HG03565 (cell line): Measurements from ENCODE around the gene ELANE.

Experiments
- ATAC-seq: cut with Tn5 transposase; IDR thresholded peaks from one replicate; pipeline ENCODE4 v1.9.1; 2021; ENCODE audit warnings: mild to moderate bottlenecking, moderate library complexity; ENCODE audit not compliant: unreplicated experiment

The ELANE gene

DNA sequence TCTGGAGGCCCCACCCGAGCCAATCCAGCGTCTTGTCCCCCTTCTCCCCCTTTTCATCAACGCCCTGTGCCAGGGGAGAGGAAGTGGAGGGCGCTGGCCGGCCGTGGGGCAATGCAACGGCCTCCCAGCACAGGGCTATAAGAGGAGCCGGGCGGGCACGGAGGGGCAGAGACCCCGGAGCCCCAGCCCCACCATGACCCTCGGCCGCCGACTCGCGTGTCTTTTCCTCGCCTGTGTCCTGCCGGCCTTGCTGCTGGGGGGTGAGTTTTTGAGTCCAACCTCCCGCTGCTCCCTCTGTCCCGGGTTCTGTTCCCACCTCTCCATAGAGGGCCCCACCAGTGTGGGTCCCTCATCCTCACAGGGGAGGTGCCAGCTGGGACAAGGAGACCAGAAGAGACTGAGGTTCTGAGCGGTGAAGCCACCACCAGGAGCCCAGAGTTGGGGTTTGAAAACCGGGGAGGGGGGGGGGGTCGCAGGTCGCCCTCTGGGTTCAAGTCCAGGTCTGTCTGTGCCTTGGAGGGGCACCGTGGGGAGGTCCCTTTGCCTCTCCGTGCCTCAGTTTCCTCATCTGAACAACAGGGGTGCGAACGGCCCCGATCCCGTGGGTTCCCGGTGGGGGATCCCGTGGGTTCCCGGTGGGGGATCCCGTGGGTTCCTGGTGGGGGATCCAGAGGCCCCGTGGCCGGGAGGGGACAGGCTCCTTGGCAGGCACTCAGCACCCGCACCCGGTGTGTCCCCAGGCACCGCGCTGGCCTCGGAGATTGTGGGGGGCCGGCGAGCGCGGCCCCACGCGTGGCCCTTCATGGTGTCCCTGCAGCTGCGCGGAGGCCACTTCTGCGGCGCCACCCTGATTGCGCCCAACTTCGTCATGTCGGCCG, at the start of gene ELANE:
Gene ELANE, plus strand, starts transcription at position 168 of the 878 bp plus-strand sequence. Its CDS starts 26 bp downstream, at position 194.
- ATAC-seq = no peak

DNA sequence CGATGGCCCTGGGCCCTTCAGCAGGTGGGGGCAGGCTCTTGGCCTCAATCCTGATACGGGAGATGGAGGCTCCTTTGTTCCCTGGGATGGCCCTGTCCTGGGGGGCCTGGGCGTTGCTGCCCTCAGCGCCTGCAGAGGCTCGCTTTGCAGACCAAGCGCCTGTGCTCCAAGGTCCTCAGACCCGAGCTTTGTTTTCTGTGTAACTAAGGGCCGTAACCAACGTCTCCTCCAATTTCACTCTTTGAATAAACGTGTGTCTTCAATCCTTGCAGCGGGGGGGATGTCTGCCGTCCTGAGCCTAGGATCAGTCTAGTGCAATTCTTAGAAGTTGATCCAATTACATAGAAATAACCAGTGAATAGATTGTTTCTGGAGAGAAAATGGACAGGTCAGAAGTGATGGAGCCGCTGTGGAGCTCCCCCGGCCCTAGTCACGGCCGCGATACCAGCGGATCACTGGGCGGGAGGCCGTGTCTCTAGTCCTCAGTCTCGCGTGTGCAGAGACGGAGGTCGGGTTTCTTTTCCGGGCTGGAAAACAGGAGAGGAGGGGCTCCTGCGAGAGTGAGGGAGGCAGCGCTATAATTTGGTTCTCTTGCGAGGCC, 49.5 kb upstream of the ELANE start:
- ATAC-seq = no peak

DNA sequence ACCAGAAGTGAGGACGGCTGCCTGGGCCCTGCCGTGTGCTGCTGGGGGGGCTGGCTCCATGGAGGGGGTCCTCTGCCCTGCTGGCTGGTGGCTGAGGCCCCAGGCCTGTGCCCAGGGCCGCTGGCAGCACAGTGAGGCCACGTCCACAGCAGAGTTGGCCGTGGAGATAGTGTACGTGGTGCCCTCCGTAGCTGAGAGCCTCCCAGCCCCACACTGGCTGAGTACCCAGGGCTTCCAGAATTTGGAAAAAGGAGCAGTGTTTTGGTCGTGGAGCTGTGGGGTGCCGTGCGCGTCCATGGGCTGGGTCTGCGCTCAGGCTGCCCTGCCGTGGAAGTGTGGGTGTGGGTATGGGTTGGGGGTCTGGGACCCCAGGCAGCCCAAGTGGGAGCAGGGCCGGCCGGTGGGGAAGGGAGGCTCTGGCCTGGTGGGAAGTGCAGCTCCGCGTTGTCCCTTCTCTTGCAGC, 49.0 kb upstream of the ELANE start:
- ATAC-seq = no peak

DNA sequence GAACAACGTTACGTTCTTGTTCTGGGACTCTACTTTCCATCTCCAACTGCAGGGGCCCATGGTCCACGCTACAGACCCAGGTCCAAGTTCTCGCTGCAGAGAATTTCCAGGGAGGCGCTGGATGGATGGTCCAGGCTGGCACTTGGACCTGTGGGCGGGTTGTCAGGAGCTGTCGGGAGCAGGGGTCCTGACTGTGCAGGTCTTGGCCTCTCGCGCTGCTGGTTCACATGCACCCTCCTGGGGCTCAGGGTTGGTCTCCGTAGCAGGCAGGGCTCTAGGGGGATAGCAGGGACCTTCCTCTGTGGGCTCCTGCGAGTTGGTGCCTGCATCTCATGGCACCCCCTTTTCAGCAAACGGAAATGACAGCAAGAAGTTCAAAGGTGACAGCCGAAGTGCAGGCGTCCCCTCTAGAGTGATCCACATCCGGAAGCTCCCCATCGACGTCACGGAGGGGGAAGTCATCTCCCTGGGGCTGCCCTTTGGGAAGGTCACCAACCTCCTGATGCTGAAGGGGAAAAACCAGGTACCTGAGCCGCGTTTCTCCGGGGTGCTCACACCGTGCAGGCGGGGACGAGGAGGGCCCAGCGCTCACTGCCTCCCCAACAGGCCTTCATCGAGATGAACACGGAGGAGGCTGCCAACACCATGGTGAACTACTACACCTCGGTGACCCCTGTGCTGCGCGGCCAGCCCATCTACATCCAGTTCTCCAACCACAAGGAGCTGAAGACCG, 48.3 kb upstream of the ELANE start:
- ATAC-seq = no peak

DNA sequence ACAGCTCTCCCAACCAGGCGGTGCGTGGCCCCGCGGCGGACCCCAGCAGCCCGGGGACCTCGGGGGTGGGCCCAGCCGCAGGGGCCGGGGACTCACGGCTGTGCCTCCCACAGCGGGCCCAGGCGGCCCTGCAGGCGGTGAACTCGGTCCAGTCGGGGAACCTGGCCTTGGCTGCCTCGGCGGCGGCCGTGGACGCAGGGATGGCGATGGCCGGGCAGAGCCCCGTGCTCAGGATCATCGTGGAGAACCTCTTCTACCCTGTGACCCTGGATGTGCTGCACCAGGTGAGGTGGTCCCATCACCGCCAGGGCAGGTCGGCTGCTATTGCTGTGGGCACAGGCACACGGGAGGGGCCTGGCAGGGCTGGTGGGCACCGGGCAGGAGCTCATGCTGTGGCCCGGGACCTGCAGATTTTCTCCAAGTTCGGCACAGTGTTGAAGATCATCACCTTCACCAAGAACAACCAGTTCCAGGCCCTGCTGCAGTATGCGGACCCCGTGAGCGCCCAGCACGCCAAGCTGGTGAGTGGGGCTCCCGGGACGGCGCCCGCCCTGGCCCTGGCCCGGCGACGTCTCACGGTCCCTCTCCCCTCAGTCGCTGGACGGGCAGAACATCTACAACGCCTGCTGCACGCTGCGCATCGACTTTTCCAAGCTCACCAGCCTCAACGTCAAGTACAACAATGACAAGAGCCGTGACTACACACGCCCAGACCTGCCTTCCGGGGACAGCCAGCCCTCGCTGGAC, 47.5 kb upstream of the ELANE start:
- ATAC-seq = no peak

DNA sequence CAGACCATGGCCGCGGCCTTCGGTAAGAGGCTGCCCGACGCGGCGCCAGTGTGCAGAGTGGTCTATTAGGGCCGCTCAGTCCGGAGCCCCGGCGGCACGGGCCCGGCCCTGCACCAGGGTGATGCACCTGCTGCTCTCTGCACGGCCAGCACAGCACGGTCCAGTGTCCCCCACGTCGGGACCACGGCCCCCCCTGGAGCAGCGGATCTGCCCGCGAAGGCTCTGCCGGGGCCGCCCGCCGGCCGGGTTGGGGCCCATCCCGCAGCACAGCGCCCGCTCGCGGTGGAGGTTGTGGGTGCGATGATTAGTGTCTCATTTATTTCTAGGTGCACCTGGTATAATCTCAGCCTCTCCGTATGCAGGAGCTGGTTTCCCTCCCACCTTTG, 46.9 kb upstream of the ELANE start:
- ATAC-seq = no peak

DNA sequence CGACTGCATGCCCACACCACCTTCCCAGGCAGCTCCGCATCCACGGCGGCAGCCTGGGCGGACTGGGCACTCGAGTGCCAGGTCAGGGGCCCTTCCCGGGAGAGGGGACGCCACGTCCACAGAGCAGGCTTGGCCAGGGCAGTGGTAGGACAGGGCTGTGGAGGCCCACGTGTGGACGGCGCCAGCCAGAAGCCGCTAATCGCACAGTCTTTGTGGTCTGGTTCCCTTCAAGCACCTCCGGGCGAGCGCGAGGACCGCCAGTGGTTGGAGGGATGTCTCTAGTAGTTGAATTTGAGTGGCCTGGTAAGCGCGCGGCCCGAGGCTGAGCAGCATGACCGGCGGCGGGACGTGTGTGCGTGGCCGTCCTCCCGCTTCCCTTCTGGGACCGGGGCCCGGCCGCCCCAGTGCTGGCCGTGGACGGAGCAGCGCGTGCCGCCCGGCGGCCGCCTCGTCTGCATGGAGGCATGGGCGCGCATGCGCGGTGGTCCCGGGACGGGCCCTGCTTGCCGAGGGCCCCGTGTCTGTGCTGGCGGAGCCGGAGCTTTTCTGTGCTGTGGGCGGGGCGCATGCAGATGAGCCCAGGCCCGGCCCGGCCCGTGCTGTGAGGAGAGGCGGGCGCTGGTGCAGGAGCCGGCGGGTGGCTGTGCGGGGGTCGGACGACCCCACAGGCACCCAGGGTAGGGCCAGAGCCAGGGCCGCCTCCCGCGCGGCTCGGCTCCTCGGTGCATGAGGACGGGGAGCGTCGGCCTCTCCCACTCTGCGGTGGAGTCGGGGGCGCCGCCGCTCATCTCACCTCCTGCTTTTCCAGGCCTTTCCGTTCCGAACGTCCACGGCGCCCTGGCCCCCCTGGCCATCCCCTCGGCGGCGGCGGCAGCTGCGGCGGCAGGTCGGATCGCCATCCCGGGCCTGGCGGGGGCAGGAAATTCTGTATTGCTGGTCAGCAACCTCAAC, 46.2 kb upstream of the ELANE start:
- no peak for ATAC-seq

DNA sequence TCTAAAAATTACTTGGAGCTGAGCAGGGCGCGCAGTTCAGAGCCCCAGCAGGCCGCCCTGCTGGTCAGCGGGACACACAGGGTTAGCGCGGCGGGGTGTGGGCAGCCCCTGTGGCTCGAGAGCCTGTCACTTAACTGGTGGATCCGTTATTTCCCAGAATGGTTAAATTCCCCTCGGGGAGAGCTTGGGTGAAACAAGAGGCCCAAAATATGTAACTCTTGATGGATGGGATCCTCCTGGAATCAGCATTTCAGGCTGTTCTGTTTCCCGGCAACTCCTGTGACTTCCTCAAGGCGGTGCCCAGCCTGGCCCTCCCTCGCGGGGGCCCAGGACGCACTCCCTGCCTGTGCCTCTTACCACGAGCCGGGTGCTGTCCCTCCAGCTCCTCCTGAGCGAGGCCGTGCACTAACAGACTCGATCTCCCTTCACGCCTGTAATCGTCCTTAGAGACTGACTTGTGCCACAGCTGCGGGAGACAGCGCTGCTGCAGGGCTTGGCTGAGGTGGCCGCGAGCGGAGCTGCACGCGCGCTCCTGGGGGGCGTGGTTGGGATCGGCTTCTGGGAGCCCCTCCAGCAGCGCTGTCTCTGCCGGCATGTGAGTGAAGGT, 45.2 kb upstream of the ELANE start:
- ATAC-seq = no peak

DNA sequence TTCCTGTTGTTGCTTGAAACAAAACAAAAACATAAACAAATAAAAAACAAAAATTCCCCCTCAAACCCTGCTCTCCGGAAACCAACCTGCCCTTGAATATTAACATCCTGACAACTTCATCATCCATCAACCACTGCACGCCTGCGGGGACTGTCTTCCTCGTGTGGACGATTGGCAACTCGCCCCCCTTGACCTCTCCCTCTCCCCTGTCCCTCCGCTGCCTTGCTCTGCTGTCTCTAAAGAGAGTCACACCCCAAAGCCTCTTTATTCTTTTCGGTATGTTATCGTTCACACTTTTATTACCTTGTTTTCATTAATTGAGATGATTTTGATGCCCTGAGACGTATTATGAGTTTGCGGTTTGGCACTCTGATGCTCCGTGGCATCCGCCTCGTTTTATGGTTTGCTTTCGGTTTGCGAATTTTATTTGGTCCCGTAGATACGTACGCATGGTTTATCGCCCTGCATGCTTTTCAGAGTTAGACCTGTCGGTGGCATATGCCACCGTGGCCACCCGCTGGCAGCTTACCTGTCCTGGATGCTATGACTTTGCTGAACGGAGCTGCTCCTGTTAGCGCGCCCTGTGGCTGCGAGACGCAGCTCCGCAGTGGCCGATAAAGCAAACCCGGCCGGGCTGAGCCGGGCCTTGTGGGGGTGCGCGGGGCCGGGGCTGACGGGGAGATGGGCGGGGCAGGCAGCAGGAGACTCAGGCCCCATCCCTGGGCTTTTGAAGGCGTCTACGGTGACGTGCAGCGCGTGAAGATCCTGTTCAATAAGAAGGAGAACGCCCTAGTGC, 44.3 kb upstream of the ELANE start:
- no peak for ATAC-seq

DNA sequence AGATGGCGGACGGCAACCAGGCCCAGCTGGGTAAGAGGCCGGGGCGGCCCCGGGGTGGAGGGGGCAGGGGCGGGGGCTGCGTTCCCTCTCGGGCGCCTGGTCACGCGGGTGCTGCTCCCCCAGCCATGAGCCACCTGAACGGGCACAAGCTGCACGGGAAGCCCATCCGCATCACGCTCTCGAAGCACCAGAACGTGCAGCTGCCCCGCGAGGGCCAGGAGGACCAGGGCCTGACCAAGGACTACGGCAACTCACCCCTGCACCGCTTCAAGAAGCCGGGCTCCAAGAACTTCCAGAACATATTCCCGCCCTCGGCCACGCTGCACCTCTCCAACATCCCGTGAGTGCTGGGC, 43.7 kb upstream of the ELANE start:
- no peak for ATAC-seq

DNA sequence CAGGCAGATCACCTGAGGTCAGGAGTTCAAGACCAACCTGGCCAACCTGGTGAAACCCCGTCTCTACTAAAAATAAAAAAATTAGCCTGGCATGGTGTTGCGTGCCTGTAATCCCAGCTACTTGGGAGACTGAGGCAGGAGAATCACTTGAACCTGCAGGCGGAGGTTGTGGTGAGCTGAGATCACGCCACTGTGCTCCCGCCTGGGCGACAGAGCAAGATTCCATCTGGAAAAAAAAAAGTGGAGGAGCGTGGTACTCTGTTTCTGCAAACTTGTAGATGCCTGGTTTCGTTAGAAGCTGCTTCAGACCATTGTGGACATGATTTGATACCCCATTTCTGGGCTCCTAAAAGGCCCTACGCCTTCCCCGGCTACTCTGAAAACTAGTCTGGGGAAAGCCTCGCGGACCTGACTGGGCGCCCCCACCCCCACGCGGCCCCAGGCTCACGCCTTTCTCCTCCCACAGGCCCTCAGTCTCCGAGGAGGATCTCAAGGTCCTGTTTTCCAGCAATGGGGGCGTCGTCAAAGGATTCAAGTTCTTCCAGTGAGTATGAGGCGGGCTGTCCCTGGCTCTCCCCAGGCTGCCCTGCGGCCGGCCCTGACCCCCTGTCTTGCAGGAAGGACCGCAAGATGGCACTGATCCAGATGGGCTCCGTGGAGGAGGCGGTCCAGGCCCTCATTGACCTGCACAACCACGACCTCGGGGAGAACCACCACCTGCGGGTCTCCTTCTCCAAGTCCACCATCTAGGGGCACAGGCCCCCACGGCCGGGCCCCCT, 41.8 kb upstream of the ELANE start:
- ATAC-seq = no peak

DNA sequence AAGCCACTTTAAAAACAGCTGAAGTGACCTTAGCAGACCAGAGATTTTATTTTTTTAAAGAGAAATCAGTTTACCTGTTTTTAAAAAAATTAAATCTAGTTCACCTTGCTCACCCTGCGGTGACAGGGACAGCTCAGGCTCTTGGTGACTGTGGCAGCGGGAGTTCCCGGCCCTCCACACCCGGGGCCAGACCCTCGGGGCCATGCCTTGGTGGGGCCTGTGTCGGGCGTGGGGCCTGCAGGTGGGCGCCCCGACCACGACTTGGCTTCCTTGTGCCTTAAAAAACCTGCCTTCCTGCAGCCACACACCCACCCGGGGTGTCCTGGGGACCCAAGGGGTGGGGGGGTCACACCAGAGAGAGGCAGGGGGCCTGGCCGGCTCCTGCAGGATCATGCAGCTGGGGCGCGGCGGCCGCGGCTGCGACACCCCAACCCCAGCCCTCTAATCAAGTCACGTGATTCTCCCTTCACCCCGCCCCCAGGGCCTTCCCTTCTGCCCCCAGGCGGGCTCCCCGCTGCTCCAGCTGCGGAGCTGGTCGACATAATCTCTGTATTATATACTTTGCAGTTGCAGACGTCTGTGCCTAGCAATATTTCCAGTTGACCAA, 41.1 kb upstream of the ELANE start:
- no peak for ATAC-seq

DNA sequence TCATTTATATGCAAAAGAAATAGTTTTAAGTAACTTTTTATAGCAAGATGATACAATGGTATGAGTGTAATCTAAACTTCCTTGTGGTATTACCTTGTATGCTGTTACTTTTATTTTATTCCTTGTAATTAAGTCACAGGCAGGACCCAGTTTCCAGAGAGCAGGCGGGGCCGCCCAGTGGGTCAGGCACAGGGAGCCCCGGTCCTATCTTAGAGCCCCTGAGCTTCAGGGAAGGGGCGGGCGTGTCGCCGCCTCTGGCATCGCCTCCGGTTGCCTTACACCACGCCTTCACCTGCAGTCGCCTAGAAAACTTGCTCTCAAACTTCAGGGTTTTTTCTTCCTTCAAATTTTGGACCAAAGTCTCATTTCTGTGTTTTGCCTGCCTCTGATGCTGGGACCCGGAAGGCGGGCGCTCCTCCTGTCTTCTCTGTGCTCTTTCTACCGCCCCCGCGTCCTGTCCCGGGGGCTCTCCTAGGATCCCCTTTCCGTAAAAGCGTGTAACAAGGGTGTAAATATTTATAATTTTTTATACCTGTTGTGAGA, 40.5 kb upstream of the ELANE start:
- no peak for ATAC-seq

DNA sequence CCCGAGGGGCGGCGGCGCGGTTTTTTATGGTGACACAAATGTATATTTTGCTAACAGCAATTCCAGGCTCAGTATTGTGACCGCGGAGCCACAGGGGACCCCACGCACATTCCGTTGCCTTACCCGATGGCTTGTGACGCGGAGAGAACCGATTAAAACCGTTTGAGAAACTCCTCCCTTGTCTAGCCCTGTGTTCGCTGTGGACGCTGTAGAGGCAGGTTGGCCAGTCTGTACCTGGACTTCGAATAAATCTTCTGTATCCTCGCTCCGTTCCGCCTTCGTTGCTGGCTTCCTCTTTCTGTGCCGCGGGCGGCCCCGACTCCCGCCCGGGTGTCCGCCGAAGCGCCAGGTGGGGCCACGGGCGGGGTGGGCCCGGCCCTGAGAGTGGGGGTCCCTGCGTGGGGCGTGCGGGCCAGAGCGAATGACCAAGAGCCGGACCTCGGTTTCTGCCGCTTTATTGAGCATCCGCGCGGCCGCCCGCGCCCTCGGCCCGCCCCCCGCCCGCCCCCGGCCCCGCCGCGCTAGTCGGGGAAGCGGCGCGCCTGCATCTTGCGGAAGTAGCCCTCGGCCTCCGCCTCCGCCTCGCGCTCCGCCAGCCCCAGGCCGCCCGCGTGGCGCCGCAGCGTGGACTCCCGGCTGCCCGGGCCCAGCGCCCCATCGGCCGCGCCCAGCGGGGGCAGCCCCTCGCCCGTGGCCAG, 39.9 kb upstream of the ELANE start:
- no peak for ATAC-seq

DNA sequence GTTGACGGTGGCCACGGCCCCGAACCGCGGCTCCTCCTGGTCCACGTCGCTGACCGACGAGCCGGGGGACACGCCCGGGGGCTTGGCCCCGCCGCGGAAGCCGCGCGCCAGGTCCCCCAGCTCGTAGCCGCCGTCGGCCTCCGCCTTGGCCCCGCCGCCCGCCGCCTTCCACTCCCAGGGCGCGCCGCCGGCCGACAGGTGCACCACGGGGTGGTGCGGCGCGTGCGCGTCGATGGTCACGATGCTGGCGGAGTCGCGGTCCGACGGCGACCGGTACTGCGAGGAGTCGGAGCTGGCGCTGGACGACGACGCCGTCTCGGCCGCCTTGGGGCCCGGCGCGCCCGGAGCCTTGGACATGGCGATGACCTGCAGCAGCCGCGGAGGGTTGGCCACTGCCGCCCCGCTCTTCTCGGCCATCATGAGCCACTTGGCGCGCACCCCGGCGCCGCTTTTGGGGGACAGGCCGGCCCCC, 39.3 kb upstream of the ELANE start:
- no peak for ATAC-seq
